Nephron progenitor cell (in vitro differentiated cells): ENCODE measurements around the gene CYSTM1.
A peak's percentile ranks its signal among the peaks of the same experiment; 100 is the strongest.

Source experiments
- DNase-seq: peaks from one replicate; pipeline ENCODE4 v3.0.0; 2021
- H3K27ac Mint-ChIP-seq: 2 replicates; pipeline ENCODE4 v1.8.0; 2021; ENCODE audit warnings: mild to moderate bottlenecking, moderate library complexity, mixed read lengths
- H3K27me3 Mint-ChIP-seq: 2 replicates; pipeline ENCODE4 v1.8.0; 2021; ENCODE audit warnings: mild to moderate bottlenecking, low read depth, mixed read lengths; ENCODE audit not compliant: poor library complexity
- H3K36me3 Mint-ChIP-seq: 2 replicates; pipeline ENCODE4 v1.8.0; 2021; ENCODE audit warnings: low read depth, mixed read lengths
- H3K4me1 Mint-ChIP-seq: 2 replicates; pipeline ENCODE4 v1.8.0; 2021; ENCODE audit warnings: mixed read lengths
- H3K4me3 Mint-ChIP-seq: 2 replicates; pipeline ENCODE4 v1.8.0; 2021; ENCODE audit warnings: mild to moderate bottlenecking, moderate library complexity, mixed read lengths
- H3K9me3 Mint-ChIP-seq: 2 replicates; pipeline ENCODE4 v1.8.0; 2021; ENCODE audit warnings: mild to moderate bottlenecking, moderate library complexity, mixed read lengths
- TF ChIP-seq, protein P1 (sequence below): fragments of 200-600 bp; sonication (generic); IDR thresholded peaks from 2 replicates; pipeline ENCODE4 v1.5.0; 2021; ENCODE audit warnings: antibody characterized with exemption

Gene CYSTM1

DNA sequence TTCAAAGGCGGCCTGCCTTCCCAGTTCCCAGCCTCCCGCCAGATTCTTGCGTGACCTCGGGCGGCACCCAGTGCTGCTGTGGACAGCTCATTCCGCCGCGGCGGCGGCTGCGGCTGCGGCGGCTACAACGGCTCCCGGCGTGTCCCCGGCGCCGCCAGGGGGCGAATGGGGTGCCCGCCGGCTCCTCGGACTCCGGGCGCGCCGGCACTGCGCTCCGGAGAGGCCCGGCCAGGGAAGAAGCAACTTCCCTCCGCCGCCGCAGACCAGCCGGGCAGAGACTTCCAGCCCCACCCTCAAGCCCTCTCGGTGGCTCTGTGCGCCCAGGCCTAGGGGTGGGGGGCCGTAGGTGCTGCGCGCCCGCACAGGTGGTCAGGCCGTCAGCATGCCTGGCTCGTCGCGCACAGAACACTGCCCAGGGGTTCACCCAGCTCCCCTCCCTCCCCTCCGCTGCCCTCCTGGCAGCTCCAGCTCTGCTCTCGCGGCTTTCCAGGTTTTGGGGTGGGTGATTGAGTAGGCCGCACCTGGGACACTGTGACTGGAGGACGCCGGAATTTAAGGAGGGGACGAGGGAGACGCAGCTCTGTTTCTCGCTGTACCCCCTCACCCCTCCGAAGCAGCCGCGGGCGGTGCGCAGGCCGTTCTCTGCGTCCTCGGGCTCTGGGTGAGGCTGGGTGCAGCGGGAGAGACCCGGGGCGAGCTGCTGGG, 29.0 kb upstream of the CYSTM1 start:
- peaks cover 12% of the 10 kb centered on the region for H3K4me1 Mint-ChIP-seq
- no peaks in the 10 kb centered on the region for H3K36me3 Mint-ChIP-seq
- TF ChIP-seq, protein P1, sequence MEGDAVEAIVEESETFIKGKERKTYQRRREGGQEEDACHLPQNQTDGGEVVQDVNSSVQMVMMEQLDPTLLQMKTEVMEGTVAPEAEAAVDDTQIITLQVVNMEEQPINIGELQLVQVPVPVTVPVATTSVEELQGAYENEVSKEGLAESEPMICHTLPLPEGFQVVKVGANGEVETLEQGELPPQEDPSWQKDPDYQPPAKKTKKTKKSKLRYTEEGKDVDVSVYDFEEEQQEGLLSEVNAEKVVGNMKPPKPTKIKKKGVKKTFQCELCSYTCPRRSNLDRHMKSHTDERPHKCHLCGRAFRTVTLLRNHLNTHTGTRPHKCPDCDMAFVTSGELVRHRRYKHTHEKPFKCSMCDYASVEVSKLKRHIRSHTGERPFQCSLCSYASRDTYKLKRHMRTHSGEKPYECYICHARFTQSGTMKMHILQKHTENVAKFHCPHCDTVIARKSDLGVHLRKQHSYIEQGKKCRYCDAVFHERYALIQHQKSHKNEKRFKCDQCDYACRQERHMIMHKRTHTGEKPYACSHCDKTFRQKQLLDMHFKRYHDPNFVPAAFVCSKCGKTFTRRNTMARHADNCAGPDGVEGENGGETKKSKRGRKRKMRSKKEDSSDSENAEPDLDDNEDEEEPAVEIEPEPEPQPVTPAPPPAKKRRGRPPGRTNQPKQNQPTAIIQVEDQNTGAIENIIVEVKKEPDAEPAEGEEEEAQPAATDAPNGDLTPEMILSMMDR = peak; percentile 63
- DNase-seq = peak; percentile 86
- no peak overlapping the region for H3K27ac Mint-ChIP-seq
- peaks cover 73% of the 10 kb centered on the region for H3K27me3 Mint-ChIP-seq
- H3K9me3 Mint-ChIP-seq = no peaks in the 10 kb centered on the region
- peak overlapping the region; percentile 69 for H3K4me3 Mint-ChIP-seq

DNA sequence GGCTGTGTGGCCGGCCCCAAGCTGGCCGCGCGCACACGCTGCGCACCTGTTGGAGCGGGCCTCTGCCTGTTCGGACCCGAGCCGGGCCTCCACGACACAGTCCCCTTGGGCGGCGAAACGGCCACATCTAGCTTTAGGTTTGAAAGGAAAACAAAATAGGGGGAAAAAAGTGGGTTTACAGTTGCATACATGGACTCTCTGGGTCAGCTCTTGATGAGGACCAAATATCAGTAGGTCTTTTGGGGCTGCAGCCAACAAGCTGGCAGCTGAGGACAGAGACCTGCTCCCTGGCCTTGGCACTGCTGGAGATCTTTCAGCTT, 28.5 kb upstream of the CYSTM1 start:
- H3K36me3 Mint-ChIP-seq = no peaks in the 10 kb centered on the region
- TF ChIP-seq, protein P1 = no peak
- H3K27ac Mint-ChIP-seq = no peak overlapping the region
- peak overlapping the region; percentile 64 for H3K4me3 Mint-ChIP-seq
- peaks cover 12% of the 10 kb centered on the region for H3K4me1 Mint-ChIP-seq
- no peak for DNase-seq
- H3K9me3 Mint-ChIP-seq = no peaks in the 10 kb centered on the region
- H3K27me3 Mint-ChIP-seq = peaks cover 74% of the 10 kb centered on the region

DNA sequence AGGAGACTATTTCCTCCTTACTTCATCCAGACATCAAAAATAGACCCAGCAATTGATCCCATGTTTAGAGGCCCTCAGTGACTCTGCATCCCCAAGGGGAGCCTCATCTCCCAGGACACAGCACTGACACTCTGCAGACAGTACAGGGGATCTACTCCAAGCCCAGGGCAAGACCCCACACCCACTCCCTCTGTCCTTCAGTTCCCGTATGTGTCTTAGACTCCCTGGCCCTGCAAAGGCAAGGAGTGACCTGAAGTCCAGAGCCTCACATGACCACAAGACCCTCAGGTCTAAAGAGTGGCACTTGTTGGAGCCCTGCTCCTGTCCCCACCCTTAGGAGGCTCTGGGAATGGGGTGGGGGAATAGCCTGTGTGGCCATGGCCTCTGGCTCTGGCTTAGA, 27.5 kb upstream of the CYSTM1 start:
- H3K27me3 Mint-ChIP-seq = peaks cover 81% of the 10 kb centered on the region
- no peaks in the 10 kb centered on the region for H3K9me3 Mint-ChIP-seq
- no peak overlapping the region for H3K27ac Mint-ChIP-seq
- H3K36me3 Mint-ChIP-seq = no peaks in the 10 kb centered on the region
- H3K4me3 Mint-ChIP-seq = no peak overlapping the region
- peaks cover 12% of the 10 kb centered on the region for H3K4me1 Mint-ChIP-seq
- TF ChIP-seq, protein P1 = no peak
- DNase-seq = no peak

DNA sequence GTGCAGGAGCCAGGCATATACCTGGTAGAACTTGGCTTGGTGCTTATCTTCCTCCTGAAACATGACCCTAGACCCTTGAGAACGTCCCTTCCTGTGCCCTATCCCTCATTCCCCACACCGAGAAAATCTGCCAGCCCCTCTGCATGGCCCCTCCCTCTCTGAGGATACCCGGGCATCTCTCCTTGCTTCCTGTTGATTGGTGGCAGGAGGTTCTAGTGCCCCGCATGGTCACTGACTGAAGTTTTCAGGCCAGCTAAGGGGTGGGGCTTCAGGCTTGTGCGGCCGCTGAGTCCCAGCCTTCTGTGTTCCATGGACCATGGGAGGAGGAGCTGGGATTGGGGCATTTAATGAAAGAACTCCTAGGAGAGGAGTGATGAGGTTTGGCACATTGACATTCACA, 26.5 kb upstream of the CYSTM1 start:
- no peaks in the 10 kb centered on the region for H3K36me3 Mint-ChIP-seq
- peak; percentile 36 for DNase-seq
- H3K4me3 Mint-ChIP-seq = no peak overlapping the region
- no peak overlapping the region for H3K27ac Mint-ChIP-seq
- H3K27me3 Mint-ChIP-seq = peaks cover 88% of the 10 kb centered on the region
- H3K4me1 Mint-ChIP-seq = peaks cover 12% of the 10 kb centered on the region
- TF ChIP-seq, protein P1 = no peak
- H3K9me3 Mint-ChIP-seq = no peaks in the 10 kb centered on the region

DNA sequence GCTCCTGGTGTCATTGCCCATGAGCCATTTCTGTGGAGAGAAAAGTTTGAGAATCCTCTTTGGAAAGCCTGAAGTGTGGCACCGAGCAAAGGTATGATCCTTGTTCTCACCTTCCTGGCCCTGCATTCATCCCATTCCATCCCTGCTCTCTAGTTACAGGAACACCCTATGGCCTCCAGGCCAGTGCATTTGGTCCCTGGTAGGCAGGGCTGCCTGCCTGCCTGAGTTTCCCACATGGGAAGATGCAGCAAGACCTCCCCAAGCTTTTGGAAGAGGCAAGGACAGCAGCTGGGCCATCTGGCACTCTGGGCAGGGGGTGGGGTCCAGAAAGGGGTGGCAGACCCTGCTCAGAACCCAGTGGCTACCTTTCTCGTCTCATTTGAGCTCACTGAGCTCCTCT, 24.8 kb upstream of the CYSTM1 start:
- peaks cover 92% of the 10 kb centered on the region for H3K27me3 Mint-ChIP-seq
- DNase-seq = no peak
- H3K4me3 Mint-ChIP-seq = no peak overlapping the region
- H3K4me1 Mint-ChIP-seq = peaks cover 9% of the 10 kb centered on the region
- TF ChIP-seq, protein P1 = no peak
- H3K27ac Mint-ChIP-seq = no peak overlapping the region
- no peaks in the 10 kb centered on the region for H3K36me3 Mint-ChIP-seq
- no peaks in the 10 kb centered on the region for H3K9me3 Mint-ChIP-seq
